Measurements from ENCODE around the gene MT4. TPM values are rescaled to one million over a fixed set of nuclear protein-coding genes. Genes with fewer than 3 reads are reported as not detected.

Gene MT4
- total and polyA plus RNA-seq, 2 donors (not counting 3 experiments of a cell fraction or from before 2014, with no cell fraction given): not detected

DNA sequence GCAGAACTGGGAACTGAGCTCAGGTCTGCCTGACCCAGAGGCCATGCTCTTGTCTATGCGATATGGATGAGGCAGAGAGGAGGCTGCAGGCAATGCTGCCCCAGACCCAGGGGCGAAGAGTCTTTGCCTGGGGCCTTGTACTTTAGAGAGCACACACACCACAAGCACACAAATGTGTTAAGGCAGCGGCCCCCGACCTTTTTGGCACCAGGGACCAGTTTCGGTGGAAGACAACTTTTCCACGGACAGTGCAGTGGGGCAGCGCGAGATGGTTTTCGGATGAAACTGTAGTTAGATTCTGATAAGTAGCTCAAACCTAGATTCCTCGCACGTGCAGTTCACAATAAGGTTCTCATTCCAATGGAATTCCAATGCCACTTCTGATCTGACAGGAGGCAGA is 6.7 kb downstream of the MT4 start:
- Histone ChIP-seq H3K27ac (ENCODE audit: insufficient read depth, low read depth, low read length) (no peak overlapping the region), H3K4me2 (ENCODE audit: insufficient read depth, low read length) (no peak overlapping the region), H3K4me1 (ENCODE audit: control insufficient read depth, extremely low read depth, insufficient read depth, low read length) (no peaks in the 10 kb centered on the region), H3K4me3 (replicated peaks in 1 of 3; ENCODE audit: insufficient read depth in 1 of 3, low read depth in 1 of 3, low read length in 3 of 3) (no peak overlapping the region), H3K9ac (replicated peaks; ENCODE audit: extremely low read depth, insufficient read depth, low read length) (no peak overlapping the region), H3K36me3 (ENCODE audit: control insufficient read depth in 2 of 2, extremely low read depth in 1 of 2, insufficient read depth in 2 of 2, low read length in 2 of 2) (no peaks in the 10 kb centered on the region), H3K9me3 (replicated peaks; ENCODE audit: control insufficient read depth, insufficient read depth, low read length) (no peaks in the 10 kb centered on the region), H2AFZ (ENCODE audit: low read depth, low read length) (no peak overlapping the region), H4K20me1 (replicated peaks; ENCODE audit: control insufficient read depth, extremely low read depth, insufficient read depth, low read length) (no peaks in the 10 kb centered on the region), H3K9me1 (replicated peaks; ENCODE audit: control insufficient read depth, extremely low read depth, insufficient read depth, low read length) (no peaks in the 10 kb centered on the region), H3K79me2 (ENCODE audit: control insufficient read depth, insufficient read depth, low read length) (no peaks in the 10 kb centered on the region), H3K27me3 (ENCODE audit: control insufficient read depth in 2 of 2, insufficient read depth in 2 of 2, low read length in 2 of 2) (peaks cover 7 to 9% of the 10 kb centered on the region in 2 experiments)
- no TSS peak for BruUV-seq (replicated peaks)
- POLR2A ChIA-PET: no interaction called here
- FAIRE-seq (no peak), DNase-seq (ENCODE audit: low read depth, low spot score) (no peak)
- dilution Hi-C loops (cut with MboI; ENCODE audit: extremely low pct_ligation_motif_present, low sequenced_read_pairs) (no loop called here), intact Hi-C loops (cut with micrococcal nuclease) (no loop called here)
- CTCF ChIA-PET: interaction anchor here (2.2 kb wide), 1 partner anchor 130 kb away, joined by 6 read pairs; no protein-coding TSS in a partner anchor
- TF ChIP-seq POLR2AphosphoS5 (IDR thresholded peaks at IDR 0.05; ENCODE audit: insufficient read depth, low read depth, low read length) (no peak), FOS (IDR thresholded peaks at IDR 0.05; ENCODE audit: borderline replicate concordance, insufficient read depth, low read length) (no peak), POLR2A (IDR thresholded peaks at IDR 0.05; ENCODE audit: low read depth, low read length) (no peak), EZH2 (IDR thresholded peaks at IDR 0.05; ENCODE audit: borderline replicate concordance, low read depth, low read length, severe bottlenecking) (no peak), GATA2 (IDR thresholded peaks at IDR 0.05; ENCODE audit: insufficient read depth, insufficient read length, low read depth, low read length) (no peak), MYC (IDR thresholded peaks at IDR 0.05; ENCODE audit: low read depth, low read length) (no peak), JUN (IDR thresholded peaks at IDR 0.05; ENCODE audit: borderline replicate concordance, insufficient read depth, insufficient read length, low read depth) (no peak), MAX (IDR thresholded peaks at IDR 0.05; ENCODE audit: insufficient read depth, insufficient read length) (no peak)
- TF ChIP-seq, protein P1, sequence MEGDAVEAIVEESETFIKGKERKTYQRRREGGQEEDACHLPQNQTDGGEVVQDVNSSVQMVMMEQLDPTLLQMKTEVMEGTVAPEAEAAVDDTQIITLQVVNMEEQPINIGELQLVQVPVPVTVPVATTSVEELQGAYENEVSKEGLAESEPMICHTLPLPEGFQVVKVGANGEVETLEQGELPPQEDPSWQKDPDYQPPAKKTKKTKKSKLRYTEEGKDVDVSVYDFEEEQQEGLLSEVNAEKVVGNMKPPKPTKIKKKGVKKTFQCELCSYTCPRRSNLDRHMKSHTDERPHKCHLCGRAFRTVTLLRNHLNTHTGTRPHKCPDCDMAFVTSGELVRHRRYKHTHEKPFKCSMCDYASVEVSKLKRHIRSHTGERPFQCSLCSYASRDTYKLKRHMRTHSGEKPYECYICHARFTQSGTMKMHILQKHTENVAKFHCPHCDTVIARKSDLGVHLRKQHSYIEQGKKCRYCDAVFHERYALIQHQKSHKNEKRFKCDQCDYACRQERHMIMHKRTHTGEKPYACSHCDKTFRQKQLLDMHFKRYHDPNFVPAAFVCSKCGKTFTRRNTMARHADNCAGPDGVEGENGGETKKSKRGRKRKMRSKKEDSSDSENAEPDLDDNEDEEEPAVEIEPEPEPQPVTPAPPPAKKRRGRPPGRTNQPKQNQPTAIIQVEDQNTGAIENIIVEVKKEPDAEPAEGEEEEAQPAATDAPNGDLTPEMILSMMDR (IDR thresholded peaks at IDR 0.05; ENCODE audit: extremely low read depth in 1 of 2, insufficient read depth in 1 of 2, low read depth in 1 of 2, low read length in 2 of 2): no peak

Measured in endothelial cell of umbilical vein (primary cell).